HEK293 (cell line): ENCODE data around the gene SOX13.

Experiments used
- ZNF530 ChIP-seq: fragments of 450-650 bp; formaldehyde crosslinking; IDR thresholded peaks from 2 replicates; pipeline ENCODE4 v1.5.1; 2016; ENCODE audit warnings: low read depth, missing biosample characterization, missing genetic modification characterization
- ZNF747 ChIP-seq: fragments of 450-650 bp; formaldehyde crosslinking; IDR thresholded peaks from 2 replicates; pipeline ENCODE4 v1.5.1; 2016; ENCODE audit warnings: missing biosample characterization, missing genetic modification characterization
- TF ChIP-seq, protein P1 (sequence below): fragments of 450-650 bp; formaldehyde crosslinking; IDR thresholded peaks from 2 replicates; pipeline ENCODE4 v1.5.1; 2016; ENCODE audit warnings: missing biosample characterization, missing genetic modification characterization

DNA sequence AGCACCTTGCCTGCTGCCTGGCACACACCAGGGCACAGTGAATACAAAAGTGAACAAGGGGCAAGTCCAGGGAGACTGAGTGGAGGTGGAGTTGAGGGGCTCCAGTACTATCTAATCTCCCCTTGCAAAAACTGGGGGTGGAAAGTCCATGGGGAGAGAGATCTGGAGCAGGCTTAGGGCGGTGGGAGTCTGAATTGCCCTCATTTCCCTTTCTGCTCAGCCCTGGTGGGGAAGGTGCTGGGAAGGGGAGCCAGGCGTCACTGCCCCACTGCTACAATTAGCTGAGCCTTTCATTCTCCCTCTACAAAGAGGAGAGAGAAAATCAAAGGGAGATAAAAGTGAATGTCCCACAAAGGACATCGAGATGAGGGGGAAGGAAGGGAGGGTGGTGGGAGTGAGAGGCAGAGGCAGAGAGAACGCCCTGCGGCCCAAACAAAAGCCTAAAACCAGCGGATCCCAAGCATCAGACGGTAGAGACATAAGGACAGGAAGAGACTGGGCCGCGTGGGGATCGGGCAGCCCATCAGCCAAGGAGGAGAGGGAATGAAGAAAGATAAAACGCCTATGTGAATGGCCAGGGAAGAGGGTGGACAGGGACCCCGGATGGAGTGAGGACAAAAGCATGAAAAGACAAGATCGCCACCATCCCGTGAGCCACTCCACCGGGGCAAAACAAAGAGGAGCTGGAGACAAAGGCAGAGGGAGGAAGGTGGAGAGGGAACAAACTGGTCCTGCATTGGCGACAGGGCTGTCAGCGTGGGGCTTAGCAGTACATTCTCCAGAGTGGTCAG lies 46.8 kb upstream of the SOX13 start:
- TF ChIP-seq, protein P1, sequence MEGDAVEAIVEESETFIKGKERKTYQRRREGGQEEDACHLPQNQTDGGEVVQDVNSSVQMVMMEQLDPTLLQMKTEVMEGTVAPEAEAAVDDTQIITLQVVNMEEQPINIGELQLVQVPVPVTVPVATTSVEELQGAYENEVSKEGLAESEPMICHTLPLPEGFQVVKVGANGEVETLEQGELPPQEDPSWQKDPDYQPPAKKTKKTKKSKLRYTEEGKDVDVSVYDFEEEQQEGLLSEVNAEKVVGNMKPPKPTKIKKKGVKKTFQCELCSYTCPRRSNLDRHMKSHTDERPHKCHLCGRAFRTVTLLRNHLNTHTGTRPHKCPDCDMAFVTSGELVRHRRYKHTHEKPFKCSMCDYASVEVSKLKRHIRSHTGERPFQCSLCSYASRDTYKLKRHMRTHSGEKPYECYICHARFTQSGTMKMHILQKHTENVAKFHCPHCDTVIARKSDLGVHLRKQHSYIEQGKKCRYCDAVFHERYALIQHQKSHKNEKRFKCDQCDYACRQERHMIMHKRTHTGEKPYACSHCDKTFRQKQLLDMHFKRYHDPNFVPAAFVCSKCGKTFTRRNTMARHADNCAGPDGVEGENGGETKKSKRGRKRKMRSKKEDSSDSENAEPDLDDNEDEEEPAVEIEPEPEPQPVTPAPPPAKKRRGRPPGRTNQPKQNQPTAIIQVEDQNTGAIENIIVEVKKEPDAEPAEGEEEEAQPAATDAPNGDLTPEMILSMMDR, result no peak
- no peak for TF ChIP-seq ZNF530 (tag by site-specific recombination)
- TF ChIP-seq ZNF747 (tag by site-specific recombination), result no peak
